Kidney epithelial cell (primary cell): ENCODE data around the gene RASD2. TPM values are rescaled to one million over a fixed set of nuclear protein-coding genes. Genes with fewer than 3 reads are reported as not detected.
A peak's percentile ranks its signal among the peaks of the same experiment; 100 is the strongest.

Experiments used
- DNase-seq: peaks from one replicate; pipeline ENCODE4 v3.0.0-alpha.2; 2010; ENCODE audit warnings: low read depth
- H3K27me3 ChIP-seq: 2 replicates; pipeline ENCODE4 v1.6.0; 2011; ENCODE audit warnings: low read length; ENCODE audit not compliant: control insufficient read depth, insufficient read depth
- H3K36me3 ChIP-seq: 2 replicates; pipeline ENCODE4 v1.5.1; 2011; ENCODE audit warnings: low read length; ENCODE audit not compliant: control insufficient read depth, insufficient read depth
- H3K4me3 ChIP-seq: 2 replicates; pipeline ENCODE4 v1.5.1; 2011; ENCODE audit warnings: low read depth, mild to moderate bottlenecking, control low read depth, low read length
- total RNA-seq: library from RNA; depleted of rRNA; stranded (reverse); fragments of >200 nt; gene quantifications from 2 replicates; pipeline ENCODE4 v1.2.3, GENCODE V29; 2015
- TF ChIP-seq, protein P1 (sequence below): IDR thresholded peaks from 2 replicates; pipeline ENCODE4 v1.5.1; 2011; ENCODE audit warnings: mild to moderate bottlenecking, moderate library complexity, low read length, control low read depth, inconsistent platforms; ENCODE audit not compliant: insufficient read depth, poor library complexity, severe bottlenecking

The RASD2 gene
- total RNA-seq, 1 donor from 2014 or later: 0.04 TPM

DNA sequence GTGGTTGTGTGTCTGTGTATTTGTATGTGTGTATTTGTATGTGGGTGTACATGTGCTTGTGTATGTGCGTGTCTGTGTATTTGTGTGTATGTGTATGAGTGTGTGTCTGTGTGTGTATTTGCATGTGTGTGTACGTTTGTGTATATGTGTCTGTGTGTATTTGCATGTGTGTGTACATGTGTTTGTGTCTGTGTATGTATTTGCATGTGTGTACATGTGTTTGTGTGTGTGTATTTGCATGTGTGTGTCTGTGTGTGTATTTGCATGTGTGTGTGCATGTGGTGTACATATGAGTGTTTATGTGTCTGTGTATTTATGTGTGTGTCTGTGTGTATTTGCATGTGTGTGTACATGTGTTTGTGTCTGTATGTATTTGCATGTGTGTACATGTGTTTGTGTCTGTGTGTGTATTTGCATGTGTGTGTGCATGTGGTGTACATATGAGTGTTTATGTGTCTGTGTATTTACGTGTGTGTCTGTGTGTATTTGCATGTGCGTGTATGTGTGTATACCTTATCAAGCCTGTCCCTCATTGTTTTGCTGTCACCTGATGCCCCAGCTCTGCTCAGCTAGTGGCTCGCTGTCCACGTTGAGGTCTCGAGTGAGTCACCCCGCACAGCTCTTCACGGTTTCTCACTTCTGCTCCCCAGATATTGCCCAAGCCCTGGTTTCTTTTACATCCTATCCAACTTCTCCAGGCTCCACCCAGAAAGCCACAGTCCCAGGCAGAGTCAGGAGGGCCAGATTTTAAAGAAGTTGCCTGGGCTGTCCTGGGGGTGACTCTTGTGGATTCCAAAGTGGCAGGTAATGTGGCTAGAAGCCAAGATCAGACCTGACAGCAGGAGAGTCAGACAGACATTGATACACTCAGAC, 61.3 kb downstream of the RASD2 start:
- Histone ChIP-seq H3K4me3 (no peak overlapping the region), H3K27me3 (peaks cover 3% of the 10 kb centered on the region), H3K36me3 (no peaks in the 10 kb centered on the region)
- peak; percentile 72 for DNase-seq
- TF ChIP-seq, protein P1, sequence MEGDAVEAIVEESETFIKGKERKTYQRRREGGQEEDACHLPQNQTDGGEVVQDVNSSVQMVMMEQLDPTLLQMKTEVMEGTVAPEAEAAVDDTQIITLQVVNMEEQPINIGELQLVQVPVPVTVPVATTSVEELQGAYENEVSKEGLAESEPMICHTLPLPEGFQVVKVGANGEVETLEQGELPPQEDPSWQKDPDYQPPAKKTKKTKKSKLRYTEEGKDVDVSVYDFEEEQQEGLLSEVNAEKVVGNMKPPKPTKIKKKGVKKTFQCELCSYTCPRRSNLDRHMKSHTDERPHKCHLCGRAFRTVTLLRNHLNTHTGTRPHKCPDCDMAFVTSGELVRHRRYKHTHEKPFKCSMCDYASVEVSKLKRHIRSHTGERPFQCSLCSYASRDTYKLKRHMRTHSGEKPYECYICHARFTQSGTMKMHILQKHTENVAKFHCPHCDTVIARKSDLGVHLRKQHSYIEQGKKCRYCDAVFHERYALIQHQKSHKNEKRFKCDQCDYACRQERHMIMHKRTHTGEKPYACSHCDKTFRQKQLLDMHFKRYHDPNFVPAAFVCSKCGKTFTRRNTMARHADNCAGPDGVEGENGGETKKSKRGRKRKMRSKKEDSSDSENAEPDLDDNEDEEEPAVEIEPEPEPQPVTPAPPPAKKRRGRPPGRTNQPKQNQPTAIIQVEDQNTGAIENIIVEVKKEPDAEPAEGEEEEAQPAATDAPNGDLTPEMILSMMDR: no peak

Other genes starting within 250 kb of the RASD2 start
- gene TOM1, start 240.9 kb upstream of the RASD2 start, total RNA-seq: 49.2 and 61.5 TPM in 2 replicates
- 37.7 and 45.7 TPM in 2 replicates for gene HMOX1, start 159.7 kb upstream of the RASD2 start, total RNA-seq
- gene MCM5, start 140.7 kb upstream of the RASD2 start, total RNA-seq: 31.5 and 34.6 TPM in 2 replicates
- not detected in 2 replicates for gene MB, start 76.5 kb downstream of the RASD2 start, total RNA-seq
- 19.1 and 20.9 TPM in 2 replicates for gene APOL6, start 107.6 kb downstream of the RASD2 start, total RNA-seq
- not detected in 2 replicates for gene APOL5, start 177.0 kb downstream of the RASD2 start, total RNA-seq